Fibroblast of lung (primary cell): ENCODE results near the gene EIF2S1.

Experiments used
- CTCF ChIP-seq, 2 donors: IDR thresholded peaks in 1 of 2; conservative IDR thresholded peaks in 1 of 2; 1 replicate in 1 of 2; 2 replicates in 1 of 2; pipeline ENCODE4 v1.5.1; 2011 to 2012; ENCODE audit warnings: low read length in 2 of 2, control low read depth in 1 of 2, inconsistent platforms in 1 of 2, low read depth in 1 of 2, mild to moderate bottlenecking in 1 of 2
- EZH2 ChIP-seq: IDR thresholded peaks from 2 replicates; pipeline ENCODE4 v1.5.1; 2012; ENCODE audit warnings: low read length, control low read depth, mild to moderate bottlenecking; ENCODE audit errors: missing control alignments

DNA sequence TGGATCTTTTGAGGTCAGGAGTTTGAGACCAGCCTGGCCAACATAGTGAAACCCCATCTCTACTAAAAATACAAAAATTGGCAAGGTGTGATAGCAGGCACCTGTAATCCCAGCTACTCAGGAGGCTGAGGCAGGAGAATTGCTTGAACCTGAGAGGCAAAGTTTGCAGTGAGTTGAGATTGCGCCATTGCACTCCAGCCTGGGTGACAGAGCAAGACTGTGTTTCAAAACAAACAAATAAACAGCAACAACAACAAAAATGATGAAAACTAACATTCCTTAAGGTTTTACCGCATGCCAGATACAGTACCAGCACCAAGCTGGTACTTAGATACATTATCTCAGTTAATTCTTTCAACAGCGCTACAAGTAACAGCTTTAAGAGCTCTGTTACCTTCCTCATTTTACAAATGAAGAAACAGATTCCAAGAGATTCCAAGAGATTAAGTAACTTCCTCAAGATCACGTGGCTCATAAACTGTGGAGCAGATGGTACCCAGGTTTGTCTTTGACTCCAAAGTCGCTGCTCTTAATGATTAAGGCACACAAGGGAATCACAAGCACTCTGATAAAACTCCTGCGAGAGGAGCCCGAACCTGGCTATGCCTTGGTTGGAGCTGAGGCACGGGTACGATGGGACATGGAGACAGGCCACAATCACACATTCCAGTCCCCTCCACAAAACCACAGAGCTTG is 69.5 kb downstream of the EIF2S1 start:
- TF ChIP-seq CTCF (conservative IDR thresholded peaks at IDR 0.05 in 1 of 2, IDR thresholded peaks at IDR 0.05 in 1 of 2; ENCODE audit: low read depth in 1 of 2, low read length in 2 of 2) (no peak), EZH2 (no peak)
